Panc1 (cell line): ENCODE measurements around the gene LAMC3. TPM values are rescaled to one million over a fixed set of nuclear protein-coding genes. Genes with fewer than 3 reads are reported as not detected.

Experiments used
- ATAC-seq: fragments of 200-7000 bp; cut with Tn5 transposase; 2 replicates; pipeline ENCODE4 v1.9.1; 2020; ENCODE audit warnings: mild to moderate bottlenecking, moderate library complexity
- BruUV-seq: library from RNA; stranded (reverse); fragments of 400-500 nt; replicated peaks from 2 replicates; lab custom pipeline; 2021; lab: Mats Ljungman, UMichigan
- CTCF ChIA-PET: fragments of 300-600 bp; sonication (Branson Sonifier 250); formaldehyde crosslinking; loops from one replicate; lab custom pipeline; 2022; ENCODE audit warnings: antibody characterized with exemption; lab: Charles Lee
- POLR2A ChIA-PET: fragments of 300-600 bp; sonication (Branson Sonifier 250); formaldehyde crosslinking; loops from one replicate; lab custom pipeline; 2022; ENCODE audit warnings: antibody characterized with exemption; lab: Charles Lee
- DNase-seq: peaks from one replicate; pipeline ENCODE4 v3.0.0-alpha.2; 2010; ENCODE audit warnings: low read depth, low spot score
- H3K27ac ChIP-seq: 2 replicates; pipeline ENCODE4 v1.5.1; 2011; ENCODE audit warnings: mild to moderate bottlenecking, low read length, inconsistent platforms
- H3K27me3 ChIP-seq: fragments of 200-500 bp; sonication (Bioruptor generic); 2 replicates; pipeline ENCODE4 v1.6.0; 2014; ENCODE audit warnings: low read length, inconsistent platforms; ENCODE audit not compliant: control insufficient read depth, insufficient read depth
- H3K36me3 ChIP-seq: fragments of 200-500 bp; sonication (Bioruptor generic); 2 replicates; pipeline ENCODE4 v1.5.1; 2014; ENCODE audit warnings: inconsistent platforms, mild to moderate bottlenecking, low read length, moderate library complexity; ENCODE audit not compliant: control insufficient read depth, insufficient read depth
- H3K4me1 ChIP-seq: 2 replicates; pipeline ENCODE4 v1.5.1; 2011; ENCODE audit warnings: inconsistent platforms, mild to moderate bottlenecking, low read length, moderate library complexity; ENCODE audit not compliant: control insufficient read depth, insufficient read depth
- H3K4me3 ChIP-seq, 2 experiments: 2 replicates each; pipeline ENCODE4 v1.5.1; 2011 to 2012; ENCODE audit warnings: low read depth in 2 of 2, low read length in 2 of 2, mild to moderate bottlenecking in 2 of 2, inconsistent platforms in 1 of 2, moderate library complexity in 1 of 2
- H3K9me3 ChIP-seq: fragments of 200-500 bp; sonication (Bioruptor generic); 2 replicates; pipeline ENCODE4 v1.5.1; 2014; ENCODE audit warnings: low read depth, mild to moderate bottlenecking, inconsistent platforms, low read length, moderate library complexity; ENCODE audit not compliant: control insufficient read depth, insufficient read depth
- CTCF ChIP-seq: fragments of 450-650 bp; IDR thresholded peaks from 2 replicates; pipeline ENCODE4 v1.5.1; 2017; ENCODE audit warnings: mild to moderate bottlenecking
- POLR2AphosphoS5 ChIP-seq: IDR thresholded peaks from 2 replicates; pipeline ENCODE4 v1.6.1; 2012; ENCODE audit warnings: mild to moderate bottlenecking, low read depth, low read length, moderate library complexity
- REST ChIP-seq, 2 experiments: IDR thresholded peaks; 2 replicates each; pipeline ENCODE4 v1.6.1; 2011 to 2012; ENCODE audit warnings: low read depth in 2 of 2, control low read depth in 1 of 2, low read length in 1 of 2, mild to moderate bottlenecking in 1 of 2, moderate library complexity in 1 of 2; ENCODE audit not compliant: insufficient read depth in 1 of 2
- SIN3A ChIP-seq: IDR thresholded peaks from 2 replicates; pipeline ENCODE4 v1.6.1; 2012; ENCODE audit warnings: low read depth, mild to moderate bottlenecking, low read length, moderate library complexity, borderline replicate concordance; ENCODE audit not compliant: insufficient read depth
- TCF7L2 ChIP-seq: IDR thresholded peaks from 2 replicates; pipeline ENCODE4 v1.6.1; 2011; ENCODE audit warnings: mild to moderate bottlenecking, low read depth, low read length, inconsistent platforms
- in situ Hi-C: cut with HindIII; loops from 2 replicates; pipeline ENCODE4 v1.10.0; 2016; ENCODE audit warnings: low sequenced_read_pairs, low pct_unique_long_range_greater_than_20kb
- intact Hi-C: fragments of 100-400 bp; cut with micrococcal nuclease; formaldehyde crosslinking; loops from one replicate; pipeline ENCODE4 v1.10.0; 2022; ENCODE audit not compliant: unreplicated experiment
- total RNA-seq: library from RNA; stranded (reverse); gene quantifications from one replicate; pipeline ENCODE4 v1.2.1, GENCODE V29; 2021; ENCODE audit not compliant: unreplicated experiment

The LAMC3 gene
- total RNA-seq, 1 experiment from 2014 or later, result 16.4 TPM

DNA sequence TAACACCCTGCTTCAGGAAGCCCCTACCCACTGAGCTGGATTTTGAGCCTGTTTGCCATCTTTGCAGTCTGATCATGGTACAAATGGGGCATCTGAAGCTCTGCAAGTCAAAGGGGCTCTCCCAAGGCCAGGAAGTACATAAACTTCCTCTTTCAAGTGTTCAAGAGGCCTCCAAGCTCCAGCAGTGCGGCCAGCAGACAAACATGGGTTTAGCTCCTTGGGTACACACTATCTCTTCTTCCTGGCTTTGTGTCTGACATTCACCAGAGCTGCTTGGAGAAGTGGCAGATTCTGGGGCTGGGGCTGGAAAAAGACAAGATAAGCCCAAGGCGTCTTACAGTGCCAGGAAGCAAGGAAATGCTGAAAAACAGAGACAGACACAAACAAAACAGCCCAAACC is 34.1 kb downstream of the LAMC3 start:
- no peaks in the 10 kb centered on the region for H3K9me3 ChIP-seq
- no peaks in the 10 kb centered on the region for H3K27me3 ChIP-seq
- H3K27ac ChIP-seq, result no peak overlapping the region
- DNase-seq (no peak), ATAC-seq (no peak)
- ChIA-PET CTCF (no interaction called here), POLR2A (no interaction called here)
- BruUV-seq, result no TSS peak
- no peak overlapping the region for H3K4me3 ChIP-seq
- H3K4me1 ChIP-seq, result no peaks in the 10 kb centered on the region
- H3K36me3 ChIP-seq, result no peaks in the 10 kb centered on the region
- intact Hi-C loops, result no loop called here
- in situ Hi-C loops, result no loop called here
- TF ChIP-seq REST (IDR thresholded peaks at IDR 0.05; ENCODE audit: insufficient read depth in 1 of 2, low read depth in 2 of 2, low read length in 1 of 2) (no peak), POLR2AphosphoS5 (no peak), TCF7L2 (no peak), CTCF (no peak), SIN3A (no peak)

GRCh38 chr9:131043646-131044045 is 34.7 kb downstream of the LAMC3 start:
- CTCF ChIA-PET, result no interaction called here
- ATAC-seq (no peak), DNase-seq (no peak)
- H3K9me3 ChIP-seq, result no peaks in the 10 kb centered on the region
- POLR2A ChIA-PET, result no interaction called here
- in situ Hi-C loops (no loop called here), intact Hi-C loops (no loop called here)
- no TSS peak for BruUV-seq
- H3K36me3 ChIP-seq, result no peaks in the 10 kb centered on the region
- H3K4me3 ChIP-seq, result no peak overlapping the region
- H3K27ac ChIP-seq, result no peak overlapping the region
- H3K27me3 ChIP-seq, result no peaks in the 10 kb centered on the region
- no peaks in the 10 kb centered on the region for H3K4me1 ChIP-seq
- TF ChIP-seq REST (IDR thresholded peaks at IDR 0.05; ENCODE audit: insufficient read depth in 1 of 2, low read depth in 2 of 2, low read length in 1 of 2) (no peak), POLR2AphosphoS5 (no peak), CTCF (no peak), TCF7L2 (no peak), SIN3A (no peak)
